GM19193 (cell line): ENCODE results near the gene OTOF.

Experiments used
- POLR2A ChIP-seq: IDR thresholded peaks from 4 replicates; pipeline ENCODE4 v1.6.1; 2011; ENCODE audit not compliant: insufficient read depth, insufficient read length; ENCODE audit errors: extremely low read depth

The OTOF gene

GRCh38 chr2:26455037-26455669, 22.8 kb downstream of the OTOF start:
- TF ChIP-seq POLR2A, result no peak

GRCh38 chr2:26454561-26455001, 23.3 kb downstream of the OTOF start:
- no peak for TF ChIP-seq POLR2A

- no peak for TF ChIP-seq POLR2A
These were observed 24.2 kb downstream of the OTOF start for GRCh38 chr2:26453421-26454329.

- no peak for TF ChIP-seq POLR2A
These were observed 26.2 kb downstream of the OTOF start for GRCh38 chr2:26451700-26452099.

- TF ChIP-seq POLR2A, result no peak
These were observed 27.8 kb downstream of the OTOF start for GRCh38 chr2:26450031-26450635.

GRCh38 chr2:26449278-26450030, 28.5 kb downstream of the OTOF start:
- no peak for TF ChIP-seq POLR2A

GRCh38 chr2:26448651-26449050, 29.3 kb downstream of the OTOF start:
- no peak for TF ChIP-seq POLR2A

GRCh38 chr2:26444236-26444635, 33.7 kb downstream of the OTOF start:
- no peak for TF ChIP-seq POLR2A

- no peak for TF ChIP-seq POLR2A
These were observed 35.2 kb downstream of the OTOF start for GRCh38 chr2:26442707-26443106.

GRCh38 chr2:26442301-26442700, 35.6 kb downstream of the OTOF start:
- no peak for TF ChIP-seq POLR2A

GRCh38 chr2:26438926-26439325, 39.0 kb downstream of the OTOF start:
- no peak for TF ChIP-seq POLR2A

- TF ChIP-seq POLR2A, result no peak
These were observed 39.4 kb downstream of the OTOF start for GRCh38 chr2:26438526-26438925.

- TF ChIP-seq POLR2A, result no peak
These were observed 42.8 kb downstream of the OTOF start for GRCh38 chr2:26435106-26435505.

- no peak for TF ChIP-seq POLR2A
These were observed 45.1 kb downstream of the OTOF start for GRCh38 chr2:26432859-26433258.

- no peak for TF ChIP-seq POLR2A
These were observed 45.6 kb downstream of the OTOF start for GRCh38 chr2:26432363-26432762.
